OCI-LY1 (cell line): ENCODE measurements around the gene DDI1.

Source experiments
- H2AFZ ChIP-seq: fragments of 200-600 bp; sonication (generic), shearing (Covaris generic); 2 replicates; pipeline ENCODE4 v1.6.0; 2014; ENCODE audit warnings: antibody characterized with exemption, mild to moderate bottlenecking, low read length
- H3F3A ChIP-seq: fragments of 200-600 bp; sonication (generic), shearing (Covaris generic); 2 replicates; pipeline ENCODE4 v1.6.0; 2014; ENCODE audit warnings: mild to moderate bottlenecking, antibody characterized with exemption, low read length, moderate library complexity; ENCODE audit not compliant: insufficient read depth
- H3K27ac ChIP-seq: fragments of 200-600 bp; sonication (generic); 2 replicates; pipeline ENCODE4 v1.5.1; 2014; ENCODE audit warnings: low read length, mixed run types, mild to moderate bottlenecking, low read depth; ENCODE audit not compliant: poor library complexity, severe bottlenecking
- H3K27me3 ChIP-seq: fragments of 200-600 bp; sonication (generic); 2 replicates; pipeline ENCODE4 v1.6.0; 2014; ENCODE audit warnings: antibody characterized with exemption, mild to moderate bottlenecking, low read length, moderate library complexity; ENCODE audit not compliant: insufficient read depth
- H3K36me3 ChIP-seq: fragments of 200-600 bp; sonication (generic); 2 replicates; pipeline ENCODE4 v1.6.1; 2014; ENCODE audit warnings: mild to moderate bottlenecking, antibody characterized with exemption, low read length, moderate library complexity, mixed read lengths; ENCODE audit not compliant: insufficient read depth
- H3K4me1 ChIP-seq: fragments of 200-600 bp; sonication (generic); 2 replicates; pipeline ENCODE4 v1.5.1; 2014; ENCODE audit warnings: mild to moderate bottlenecking, low read length, moderate library complexity; ENCODE audit not compliant: insufficient read depth, severe bottlenecking
- H3K4me2 ChIP-seq: fragments of 200-600 bp; sonication (generic), shearing (Covaris generic); 2 replicates; pipeline ENCODE4 v1.6.1; 2014; ENCODE audit warnings: low read length
- H3K4me3 ChIP-seq: fragments of 200-600 bp; sonication (generic); 2 replicates; pipeline ENCODE4 v1.5.1; 2014; ENCODE audit warnings: low read length, low read depth, mild to moderate bottlenecking, mixed read lengths; ENCODE audit not compliant: poor library complexity, severe bottlenecking
- H3K79me2 ChIP-seq: fragments of 200-600 bp; shearing (Covaris generic); 2 replicates; pipeline ENCODE4 v1.6.1; 2016; ENCODE audit warnings: mixed run types, low read length, mixed read lengths; ENCODE audit not compliant: insufficient read depth
- H3K9ac ChIP-seq: fragments of 200-600 bp; sonication (generic), shearing (Covaris generic); 2 replicates; pipeline ENCODE4 v1.6.1; 2014; ENCODE audit warnings: mild to moderate bottlenecking, low read length, mixed read lengths
- H3K9me2 ChIP-seq: fragments of 200-600 bp; sonication (generic), shearing (Covaris generic); 2 replicates; pipeline ENCODE4 v1.6.1; 2014; ENCODE audit warnings: low read depth, mild to moderate bottlenecking, low read length, mixed read lengths
- H3K9me3 ChIP-seq: fragments of 200-600 bp; shearing (Covaris generic); 2 replicates; pipeline ENCODE4 v1.6.1; 2014; ENCODE audit warnings: low read length, mixed read lengths
- H4K20me1 ChIP-seq: fragments of 200-600 bp; sonication (generic), shearing (Covaris generic); 2 replicates; pipeline ENCODE4 v1.6.0; 2016; ENCODE audit warnings: mild to moderate bottlenecking, low read length; ENCODE audit not compliant: insufficient read depth
- CTCF ChIP-seq: fragments of 200-600 bp; sonication (generic), shearing (Covaris generic); IDR thresholded peaks from 2 replicates; pipeline ENCODE4 v1.5.1; 2017; ENCODE audit warnings: mild to moderate bottlenecking, antibody characterized with exemption, low read length, moderate library complexity, mixed read lengths
- EZH2 ChIP-seq: fragments of 200-600 bp; sonication (generic), shearing (Covaris generic); IDR thresholded peaks from 2 replicates; pipeline ENCODE4 v1.8.0; 2017; ENCODE audit warnings: borderline replicate concordance, mixed run types, mild to moderate bottlenecking, antibody characterized with exemption, low read length, moderate library complexity, mixed read lengths

DDI1 gene

GRCh38 chr11:104076455-104076854, 40.0 kb downstream of the DDI1 start:
- Histone ChIP-seq H2AFZ (no peak overlapping the region), H3K9me3 (no peaks in the 10 kb centered on the region), H3K27ac (no peak overlapping the region), H3K9ac (no peak overlapping the region), H4K20me1 (no peaks in the 10 kb centered on the region), H3F3A (no peaks in the 10 kb centered on the region), H3K4me3 (no peak overlapping the region), H3K27me3 (no peaks in the 10 kb centered on the region), H3K4me1 (peaks cover 53% of the 10 kb centered on the region), H3K36me3 (no peaks in the 10 kb centered on the region), H3K79me2 (no peaks in the 10 kb centered on the region), H3K9me2 (no peaks in the 10 kb centered on the region), H3K4me2 (no peak overlapping the region)
- TF ChIP-seq CTCF (no peak), EZH2 (no peak)

- H3K9me3 ChIP-seq: no peaks in the 10 kb centered on the region
- no peak overlapping the region; the same call in 1 of the 2 replicates for H3K4me2 ChIP-seq
- no peak for TF ChIP-seq EZH2
- no peak for TF ChIP-seq CTCF
- H3K79me2 ChIP-seq: no peaks in the 10 kb centered on the region
- no peaks in the 10 kb centered on the region for H4K20me1 ChIP-seq
- peaks cover 36% of the 10 kb centered on the region for H3K4me1 ChIP-seq
- H3K36me3 ChIP-seq: no peaks in the 10 kb centered on the region
- no peaks in the 10 kb centered on the region for H3F3A ChIP-seq
- no peak overlapping the region for H2AFZ ChIP-seq
- no peaks in the 10 kb centered on the region for H3K27me3 ChIP-seq
- H3K4me3 ChIP-seq: no peak overlapping the region
- no peak overlapping the region for H3K9ac ChIP-seq
- no peak overlapping the region for H3K27ac ChIP-seq
- H3K9me2 ChIP-seq: no peaks in the 10 kb centered on the region
Observed at GRCh38 chr11:104078245-104078644, 41.8 kb downstream of the DDI1 start.

GRCh38 chr11:104078995-104079394, 42.6 kb downstream of the DDI1 start:
- H3K36me3 ChIP-seq: no peaks in the 10 kb centered on the region
- no peak overlapping the region for H3K9ac ChIP-seq
- no peak overlapping the region for H3K27ac ChIP-seq
- TF ChIP-seq CTCF (no peak), EZH2 (no peak)
- no peak overlapping the region for H3K4me3 ChIP-seq
- no peaks in the 10 kb centered on the region for H3F3A ChIP-seq
- no peaks in the 10 kb centered on the region for H3K9me3 ChIP-seq
- H3K27me3 ChIP-seq: no peaks in the 10 kb centered on the region
- H3K4me1 ChIP-seq: peaks cover 29% of the 10 kb centered on the region
- H3K9me2 ChIP-seq: no peaks in the 10 kb centered on the region
- H2AFZ ChIP-seq: no peak overlapping the region
- no peaks in the 10 kb centered on the region for H4K20me1 ChIP-seq
- H3K4me2 ChIP-seq: no peak overlapping the region
- H3K79me2 ChIP-seq: no peaks in the 10 kb centered on the region
